Panc1 (cell line): ENCODE results near the gene FBXL15. TPM values are rescaled to one million over a fixed set of nuclear protein-coding genes. Genes with fewer than 3 reads are reported as not detected.

Experiments used
- ATAC-seq: fragments of 200-7000 bp; cut with Tn5 transposase; 2 replicates; pipeline ENCODE4 v1.9.1; 2020; ENCODE audit warnings: mild to moderate bottlenecking, moderate library complexity
- BruUV-seq: library from RNA; stranded (reverse); fragments of 400-500 nt; replicated peaks from 2 replicates; lab custom pipeline; 2021; lab: Mats Ljungman, UMichigan
- CTCF ChIA-PET: fragments of 300-600 bp; sonication (Branson Sonifier 250); formaldehyde crosslinking; loops from one replicate; lab custom pipeline; 2022; ENCODE audit warnings: antibody characterized with exemption; lab: Charles Lee
- POLR2A ChIA-PET: fragments of 300-600 bp; sonication (Branson Sonifier 250); formaldehyde crosslinking; loops from one replicate; lab custom pipeline; 2022; ENCODE audit warnings: antibody characterized with exemption; lab: Charles Lee
- DNase-seq: peaks from one replicate; pipeline ENCODE4 v3.0.0-alpha.2; 2010; ENCODE audit warnings: low read depth, low spot score
- H3K27ac ChIP-seq: 2 replicates; pipeline ENCODE4 v1.5.1; 2011; ENCODE audit warnings: mild to moderate bottlenecking, low read length, inconsistent platforms
- H3K27me3 ChIP-seq: fragments of 200-500 bp; sonication (Bioruptor generic); 2 replicates; pipeline ENCODE4 v1.6.0; 2014; ENCODE audit warnings: low read length, inconsistent platforms; ENCODE audit not compliant: control insufficient read depth, insufficient read depth
- H3K36me3 ChIP-seq: fragments of 200-500 bp; sonication (Bioruptor generic); 2 replicates; pipeline ENCODE4 v1.5.1; 2014; ENCODE audit warnings: inconsistent platforms, mild to moderate bottlenecking, low read length, moderate library complexity; ENCODE audit not compliant: control insufficient read depth, insufficient read depth
- H3K4me1 ChIP-seq: 2 replicates; pipeline ENCODE4 v1.5.1; 2011; ENCODE audit warnings: inconsistent platforms, mild to moderate bottlenecking, low read length, moderate library complexity; ENCODE audit not compliant: control insufficient read depth, insufficient read depth
- H3K4me3 ChIP-seq, 2 experiments: 2 replicates each; pipeline ENCODE4 v1.5.1; 2011 to 2012; ENCODE audit warnings: low read depth in 2 of 2, low read length in 2 of 2, mild to moderate bottlenecking in 2 of 2, inconsistent platforms in 1 of 2, moderate library complexity in 1 of 2
- H3K9me3 ChIP-seq: fragments of 200-500 bp; sonication (Bioruptor generic); 2 replicates; pipeline ENCODE4 v1.5.1; 2014; ENCODE audit warnings: low read depth, mild to moderate bottlenecking, inconsistent platforms, low read length, moderate library complexity; ENCODE audit not compliant: control insufficient read depth, insufficient read depth
- POLR2AphosphoS5 ChIP-seq: IDR thresholded peaks from 2 replicates; pipeline ENCODE4 v1.6.1; 2012; ENCODE audit warnings: mild to moderate bottlenecking, low read depth, low read length, moderate library complexity
- REST ChIP-seq, 2 experiments: IDR thresholded peaks; 2 replicates each; pipeline ENCODE4 v1.6.1; 2011 to 2012; ENCODE audit warnings: low read depth in 2 of 2, control low read depth in 1 of 2, low read length in 1 of 2, mild to moderate bottlenecking in 1 of 2, moderate library complexity in 1 of 2; ENCODE audit not compliant: insufficient read depth in 1 of 2
- SIN3A ChIP-seq: IDR thresholded peaks from 2 replicates; pipeline ENCODE4 v1.6.1; 2012; ENCODE audit warnings: low read depth, mild to moderate bottlenecking, low read length, moderate library complexity, borderline replicate concordance; ENCODE audit not compliant: insufficient read depth
- in situ Hi-C: cut with HindIII; loops from 2 replicates; pipeline ENCODE4 v1.10.0; 2016; ENCODE audit warnings: low sequenced_read_pairs, low pct_unique_long_range_greater_than_20kb
- intact Hi-C: fragments of 100-400 bp; cut with micrococcal nuclease; formaldehyde crosslinking; loops from one replicate; pipeline ENCODE4 v1.10.0; 2022; ENCODE audit not compliant: unreplicated experiment
- total RNA-seq: library from RNA; stranded (reverse); gene quantifications from one replicate; pipeline ENCODE4 v1.2.1, GENCODE V29; 2021; ENCODE audit not compliant: unreplicated experiment
- TF ChIP-seq, protein P1 (sequence below): fragments of 450-650 bp; IDR thresholded peaks from 2 replicates; pipeline ENCODE4 v1.5.1; 2017; ENCODE audit warnings: mild to moderate bottlenecking

Gene FBXL15
- total RNA-seq, 1 experiment from 2014 or later = 7.9 TPM

DNA sequence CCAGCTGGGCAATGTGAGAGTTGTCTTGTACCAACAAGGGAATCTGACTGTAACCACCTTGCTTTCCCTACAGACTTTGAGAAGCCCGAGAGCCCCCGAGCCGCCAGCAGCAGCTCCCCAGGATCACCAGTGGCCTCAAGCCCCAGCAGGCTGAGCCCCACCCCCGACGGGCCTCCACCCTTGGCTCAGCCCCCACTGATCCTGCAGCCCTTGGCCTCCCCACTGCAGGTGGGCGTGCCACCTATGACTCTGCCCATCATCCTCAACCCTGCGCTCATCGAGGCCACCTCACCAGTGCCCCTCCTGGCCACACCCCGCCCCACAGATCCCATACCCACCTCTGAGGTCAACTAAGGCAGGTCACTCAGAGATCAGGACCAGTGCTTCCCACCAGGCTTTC lies 38.7 kb upstream of the FBXL15 start:
- no peak overlapping the region for H3K4me3 ChIP-seq
- DNase-seq = no peak

GRCh38 chr10:102382871-102383270 lies 37.8 kb upstream of the FBXL15 start:
- ATAC-seq (no peak), DNase-seq (no peak)
- no peaks in the 10 kb centered on the region for H3K9me3 ChIP-seq
- TF ChIP-seq REST (IDR thresholded peaks at IDR 0.05; ENCODE audit: insufficient read depth in 1 of 2, low read depth in 2 of 2, low read length in 1 of 2) (no peak), SIN3A (no peak), POLR2AphosphoS5 (no peak)
- TF ChIP-seq, protein P1, sequence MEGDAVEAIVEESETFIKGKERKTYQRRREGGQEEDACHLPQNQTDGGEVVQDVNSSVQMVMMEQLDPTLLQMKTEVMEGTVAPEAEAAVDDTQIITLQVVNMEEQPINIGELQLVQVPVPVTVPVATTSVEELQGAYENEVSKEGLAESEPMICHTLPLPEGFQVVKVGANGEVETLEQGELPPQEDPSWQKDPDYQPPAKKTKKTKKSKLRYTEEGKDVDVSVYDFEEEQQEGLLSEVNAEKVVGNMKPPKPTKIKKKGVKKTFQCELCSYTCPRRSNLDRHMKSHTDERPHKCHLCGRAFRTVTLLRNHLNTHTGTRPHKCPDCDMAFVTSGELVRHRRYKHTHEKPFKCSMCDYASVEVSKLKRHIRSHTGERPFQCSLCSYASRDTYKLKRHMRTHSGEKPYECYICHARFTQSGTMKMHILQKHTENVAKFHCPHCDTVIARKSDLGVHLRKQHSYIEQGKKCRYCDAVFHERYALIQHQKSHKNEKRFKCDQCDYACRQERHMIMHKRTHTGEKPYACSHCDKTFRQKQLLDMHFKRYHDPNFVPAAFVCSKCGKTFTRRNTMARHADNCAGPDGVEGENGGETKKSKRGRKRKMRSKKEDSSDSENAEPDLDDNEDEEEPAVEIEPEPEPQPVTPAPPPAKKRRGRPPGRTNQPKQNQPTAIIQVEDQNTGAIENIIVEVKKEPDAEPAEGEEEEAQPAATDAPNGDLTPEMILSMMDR = no peak
- H3K36me3 ChIP-seq = peaks cover 7% of the 10 kb centered on the region; the same call in 1 of the 2 replicates
- no TSS peak for BruUV-seq
- H3K27me3 ChIP-seq = no peaks in the 10 kb centered on the region
- POLR2A ChIA-PET = no interaction called here
- in situ Hi-C loops (no loop called here), intact Hi-C loops (no loop called here)
- no peaks in the 10 kb centered on the region for H3K4me1 ChIP-seq
- CTCF ChIA-PET = no interaction called here
- H3K4me3 ChIP-seq = no peak overlapping the region
- H3K27ac ChIP-seq = no peak overlapping the region

More for the DNA sequence above, 38.7 kb upstream of the FBXL15 start:
- no peak for ATAC-seq
- H3K4me1 ChIP-seq = no peaks in the 10 kb centered on the region
- TF ChIP-seq, protein P1 = no peak
- TF ChIP-seq REST (IDR thresholded peaks at IDR 0.05; ENCODE audit: insufficient read depth in 1 of 2, low read depth in 2 of 2, low read length in 1 of 2) (no peak), SIN3A (no peak)
- peaks cover 7% of the 10 kb centered on the region; the same call in 1 of the 2 replicates for H3K36me3 ChIP-seq
- intact Hi-C loops (no loop called here), in situ Hi-C loops (no loop called here)
- no peak overlapping the region for H3K27ac ChIP-seq
- BruUV-seq = no TSS peak
- CTCF ChIA-PET = interaction anchor here (1.1 kb wide), 1 partner anchor 17 kb away, joined by 10 read pairs; no protein-coding TSS in a partner anchor
- POLR2A ChIA-PET = interaction anchor here (0.6 kb wide), 2 partner anchors 28 to 55 kb away, joined by 12 to 18 read pairs; no protein-coding TSS in a partner anchor
- no peaks in the 10 kb centered on the region for H3K27me3 ChIP-seq
- H3K9me3 ChIP-seq = no peaks in the 10 kb centered on the region
